Measurements from ENCODE around the gene SULF2.

SULF2 gene

GRCh38 chr20:47688385-47689381, 96.6 kb downstream of the SULF2 start:
- peaks cover 0 to 29% (median 3%) of the 10 kb centered on the region in 5 donors for H3K36me3 ChIP-seq (ENCODE audit: control insufficient read depth in 5 of 5, insufficient read depth in 5 of 5, low read length in 5 of 5)
- no peaks in the 10 kb centered on the region for H3K27me3 ChIP-seq (ENCODE audit: control insufficient read depth in 5 of 5, insufficient read depth in 4 of 5, low read length in 5 of 5)
- H3K9ac ChIP-seq (ENCODE audit: low read length in 5 of 5), result no peak overlapping the region

GRCh38 chr20:47687095-47687987, 97.9 kb downstream of the SULF2 start:
- H3K9me3 ChIP-seq (ENCODE audit: control insufficient read depth in 5 of 5, low read length in 5 of 5), result peaks cover 5 to 26% (median 21%) of the 10 kb centered on the region in 5 donors
- H3K27ac ChIP-seq (ENCODE audit: low read depth, low read length), result no peak overlapping the region
- no peak overlapping the region for H3K9ac ChIP-seq (ENCODE audit: low read length in 5 of 5)
- no peak overlapping the region for H3K4me3 ChIP-seq (ENCODE audit: low read depth in 1 of 5, low read length in 5 of 5)
- H3K4me1 ChIP-seq (ENCODE audit: control insufficient read depth in 5 of 5, insufficient read depth in 5 of 5, low read length in 5 of 5), result peaks cover 2 to 7% (median 5%) of the 10 kb centered on the region in 5 donors
- H3K27me3 ChIP-seq (ENCODE audit: control insufficient read depth in 5 of 5, insufficient read depth in 4 of 5, low read length in 5 of 5), result no peaks in the 10 kb centered on the region
- H3K36me3 ChIP-seq (ENCODE audit: control insufficient read depth in 5 of 5, insufficient read depth in 5 of 5, low read length in 5 of 5), result peaks cover 0 to 29% (median 3%) of the 10 kb centered on the region in 5 donors

More at GRCh38 chr20:47688385-47689381, 96.6 kb downstream of the SULF2 start:
- H3K4me1 ChIP-seq (ENCODE audit: control insufficient read depth in 5 of 5, insufficient read depth in 5 of 5, low read length in 5 of 5), result no peaks in the 10 kb centered on the region
- no peak overlapping the region for H3K4me3 ChIP-seq (ENCODE audit: low read depth in 1 of 5, low read length in 5 of 5)
- peaks cover 7 to 35% (median 29%) of the 10 kb centered on the region in 5 donors for H3K9me3 ChIP-seq (ENCODE audit: control insufficient read depth in 5 of 5, low read length in 5 of 5)
- no peak overlapping the region for H3K27ac ChIP-seq (ENCODE audit: low read depth, low read length)

GRCh38 chr20:47686545-47686944, 98.7 kb downstream of the SULF2 start:
- H3K4me1 ChIP-seq (ENCODE audit: control insufficient read depth in 5 of 5, insufficient read depth in 5 of 5, low read length in 5 of 5), result peaks cover 5 to 15% (median 12%) of the 10 kb centered on the region in 5 donors

GRCh38 chr20:47684306-47685080, 100.8 kb downstream of the SULF2 start:
- Histone ChIP-seq H3K27me3 (ENCODE audit: control insufficient read depth in 5 of 5, insufficient read depth in 4 of 5, low read length in 5 of 5) (no peaks in the 10 kb centered on the region), H3K4me3 (ENCODE audit: low read depth in 1 of 5, low read length in 5 of 5) (no peak overlapping the region), H3K4me1 (ENCODE audit: control insufficient read depth in 5 of 5, insufficient read depth in 5 of 5, low read length in 5 of 5) (peaks cover 5 to 18% (median 12%) of the 10 kb centered on the region in 5 donors), H3K9ac (ENCODE audit: low read length in 5 of 5) (no peak overlapping the region), H3K36me3 (ENCODE audit: control insufficient read depth in 5 of 5, insufficient read depth in 5 of 5, low read length in 5 of 5) (peaks cover 0 to 21% (median 6%) of the 10 kb centered on the region in 5 donors), H3K9me3 (ENCODE audit: control insufficient read depth in 5 of 5, low read length in 5 of 5) (no peaks in the 10 kb centered on the region), H3K27ac (ENCODE audit: low read depth, low read length) (no peak overlapping the region)

More at GRCh38 chr20:47686545-47686944, 98.7 kb downstream of the SULF2 start:
- Histone ChIP-seq H3K4me3 (ENCODE audit: low read depth in 1 of 5, low read length in 5 of 5) (no peak overlapping the region), H3K9ac (ENCODE audit: low read length in 5 of 5) (no peak overlapping the region), H3K27me3 (ENCODE audit: control insufficient read depth in 5 of 5, insufficient read depth in 4 of 5, low read length in 5 of 5) (no peaks in the 10 kb centered on the region), H3K36me3 (ENCODE audit: control insufficient read depth in 5 of 5, insufficient read depth in 5 of 5, low read length in 5 of 5) (peaks cover 0 to 29% (median 3%) of the 10 kb centered on the region in 5 donors), H3K9me3 (ENCODE audit: control insufficient read depth in 5 of 5, low read length in 5 of 5) (peaks cover 4 to 18% (median 13%) of the 10 kb centered on the region in 5 donors), H3K27ac (ENCODE audit: low read depth, low read length) (no peak overlapping the region)

DNA sequence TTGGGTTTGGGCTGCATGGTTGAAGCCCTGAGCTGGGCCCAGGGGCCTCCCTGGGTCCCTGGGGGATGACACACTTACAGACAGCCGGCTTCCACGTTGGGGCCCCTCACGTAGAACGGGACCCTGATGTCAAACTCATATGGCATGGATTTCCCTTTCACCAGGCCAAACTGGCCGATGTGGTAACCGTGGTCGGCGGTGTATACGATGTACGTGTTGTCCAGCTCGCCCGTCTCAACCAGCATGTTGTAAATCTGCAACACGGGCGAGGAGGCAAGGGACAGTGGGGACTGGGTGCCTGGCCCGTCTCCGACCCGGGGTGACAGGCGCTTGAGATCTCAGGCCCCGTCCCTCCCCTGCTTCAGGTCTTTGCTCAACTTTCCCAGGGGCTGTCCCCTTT, 102.4 kb downstream of the SULF2 start:
- Histone ChIP-seq H3K4me1 (ENCODE audit: control insufficient read depth in 5 of 5, insufficient read depth in 5 of 5, low read length in 5 of 5) (peaks cover 5 to 18% (median 12%) of the 10 kb centered on the region in 5 donors), H3K27me3 (ENCODE audit: control insufficient read depth in 5 of 5, insufficient read depth in 4 of 5, low read length in 5 of 5) (no peaks in the 10 kb centered on the region), H3K4me3 (ENCODE audit: low read depth in 1 of 5, low read length in 5 of 5) (no peak overlapping the region), H3K36me3 (ENCODE audit: control insufficient read depth in 5 of 5, insufficient read depth in 5 of 5, low read length in 5 of 5) (peaks cover 0 to 18% (median 6%) of the 10 kb centered on the region in 5 donors), H3K9me3 (ENCODE audit: control insufficient read depth in 5 of 5, low read length in 5 of 5) (no peaks in the 10 kb centered on the region), H3K27ac (ENCODE audit: low read depth, low read length) (no peak overlapping the region), H3K9ac (ENCODE audit: low read length in 5 of 5) (no peak overlapping the region)

DNA sequence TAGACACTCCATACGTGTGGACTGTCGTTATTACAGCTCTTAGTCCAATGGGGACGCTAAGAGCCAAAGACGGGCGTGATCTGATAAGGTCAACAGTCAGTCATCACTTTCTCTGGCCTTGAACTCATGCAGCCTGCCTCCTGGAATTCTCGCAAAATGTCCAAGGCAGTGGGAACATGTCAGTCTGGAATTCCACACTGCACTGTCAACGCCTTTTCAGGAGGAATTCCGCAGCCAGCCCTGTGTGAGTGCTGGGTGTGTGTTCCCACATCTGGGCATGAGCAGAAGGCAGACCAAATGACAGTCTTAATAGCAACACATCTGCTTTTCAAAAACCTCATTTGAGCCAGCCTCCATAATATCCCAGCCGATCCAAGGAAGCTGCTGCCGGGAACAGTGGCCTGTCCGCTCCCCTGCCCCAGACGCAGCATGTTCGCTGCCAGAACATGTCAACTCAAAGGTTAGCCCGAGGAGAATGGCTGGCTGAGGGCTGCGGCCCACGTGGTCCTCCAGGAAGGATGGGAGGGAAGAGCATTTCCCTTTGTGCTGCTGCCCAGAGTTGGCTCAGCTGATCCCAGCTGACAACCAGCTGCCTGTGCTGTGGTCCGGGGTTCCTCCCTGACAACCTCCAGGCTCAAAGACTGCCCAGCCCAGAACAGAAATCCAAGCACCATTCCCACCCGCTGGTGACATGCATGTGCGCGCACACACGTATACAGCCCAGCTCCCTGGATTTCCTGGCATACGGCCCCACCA, 103.1 kb downstream of the SULF2 start:
- Histone ChIP-seq H3K9me3 (ENCODE audit: control insufficient read depth in 5 of 5, low read length in 5 of 5) (no peaks in the 10 kb centered on the region), H3K27ac (ENCODE audit: low read depth, low read length) (no peak overlapping the region), H3K4me3 (ENCODE audit: low read depth in 1 of 5, low read length in 5 of 5) (no peak overlapping the region), H3K27me3 (ENCODE audit: control insufficient read depth in 5 of 5, insufficient read depth in 4 of 5, low read length in 5 of 5) (no peaks in the 10 kb centered on the region), H3K36me3 (ENCODE audit: control insufficient read depth in 5 of 5, insufficient read depth in 5 of 5, low read length in 5 of 5) (peaks cover 0 to 19% (median 6%) of the 10 kb centered on the region in 5 donors), H3K4me1 (ENCODE audit: control insufficient read depth in 5 of 5, insufficient read depth in 5 of 5, low read length in 5 of 5) (peaks cover 5 to 18% (median 12%) of the 10 kb centered on the region in 5 donors), H3K9ac (ENCODE audit: low read length in 5 of 5) (no peak overlapping the region)

DNA sequence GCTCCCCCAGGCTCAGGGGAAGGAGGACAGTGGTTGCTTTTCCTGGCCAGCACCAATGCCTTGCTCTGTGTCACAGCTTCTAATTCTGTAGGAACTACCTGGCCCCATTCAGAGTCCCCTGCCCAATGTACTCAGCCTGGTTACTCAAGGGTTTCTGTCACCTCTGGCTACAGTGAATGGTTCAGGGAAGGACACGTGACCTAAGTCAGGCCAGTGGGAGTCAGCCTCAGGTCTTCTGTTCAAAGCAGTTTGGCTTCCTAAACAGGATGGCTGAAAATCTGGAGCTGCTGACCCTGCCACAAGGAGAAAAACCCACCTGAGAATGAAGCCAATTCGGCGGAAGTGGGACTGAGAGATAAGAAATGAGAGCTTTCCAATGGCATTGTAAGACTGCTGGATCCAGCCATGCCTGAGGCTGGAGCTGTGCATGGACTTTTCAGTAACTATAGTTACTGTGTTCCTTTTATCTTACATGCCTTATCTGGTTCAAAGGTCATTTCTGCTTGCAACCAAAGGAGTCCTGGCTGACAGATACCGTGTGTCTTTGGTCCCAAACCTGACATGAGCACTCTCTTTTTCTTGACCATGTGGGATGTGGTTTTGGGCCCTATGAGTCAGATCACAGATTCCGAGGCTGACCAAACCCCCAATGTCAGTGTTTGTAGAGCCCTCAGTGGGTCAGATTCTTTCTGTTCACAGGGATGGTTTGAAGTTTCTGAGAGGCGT, 104.3 kb downstream of the SULF2 start:
- peaks cover 5 to 18% (median 12%) of the 10 kb centered on the region in 5 donors for H3K4me1 ChIP-seq (ENCODE audit: control insufficient read depth in 5 of 5, insufficient read depth in 5 of 5, low read length in 5 of 5)
- H3K4me3 ChIP-seq (ENCODE audit: low read depth in 1 of 5, low read length in 5 of 5), result no peak overlapping the region
- peaks cover 0 to 15% (median 8%) of the 10 kb centered on the region in 5 donors for H3K36me3 ChIP-seq (ENCODE audit: control insufficient read depth in 5 of 5, insufficient read depth in 5 of 5, low read length in 5 of 5)
- no peaks in the 10 kb centered on the region for H3K9me3 ChIP-seq (ENCODE audit: control insufficient read depth in 5 of 5, low read length in 5 of 5)
- H3K27me3 ChIP-seq (ENCODE audit: control insufficient read depth in 5 of 5, insufficient read depth in 4 of 5, low read length in 5 of 5), result no peaks in the 10 kb centered on the region
- no peak overlapping the region for H3K9ac ChIP-seq (ENCODE audit: low read length in 5 of 5)
- H3K27ac ChIP-seq (ENCODE audit: low read depth, low read length), result no peak overlapping the region

GRCh38 chr20:47679462-47679861, 105.8 kb downstream of the SULF2 start:
- Histone ChIP-seq H3K36me3 (ENCODE audit: control insufficient read depth in 5 of 5, insufficient read depth in 5 of 5, low read length in 5 of 5) (peaks cover 0 to 17% (median 8%) of the 10 kb centered on the region in 5 donors), H3K4me1 (ENCODE audit: control insufficient read depth in 5 of 5, insufficient read depth in 5 of 5, low read length in 5 of 5) (peaks cover 5 to 18% (median 12%) of the 10 kb centered on the region in 5 donors), H3K4me3 (ENCODE audit: low read depth in 1 of 5, low read length in 5 of 5) (no peak overlapping the region), H3K9ac (ENCODE audit: low read length in 5 of 5) (no peak overlapping the region), H3K9me3 (ENCODE audit: control insufficient read depth in 5 of 5, low read length in 5 of 5) (no peaks in the 10 kb centered on the region), H3K27ac (ENCODE audit: low read depth, low read length) (no peak overlapping the region), H3K27me3 (ENCODE audit: control insufficient read depth in 5 of 5, insufficient read depth in 4 of 5, low read length in 5 of 5) (no peaks in the 10 kb centered on the region)
